Epithelial cell of proximal tubule (primary cell): ENCODE measurements around the gene JUNB. TPM values are rescaled to one million over a fixed set of nuclear protein-coding genes. Genes with fewer than 3 reads are reported as not detected.

Source experiments
- DNase-seq: peaks from one replicate; pipeline ENCODE4 v3.0.0-alpha.2; 2011; ENCODE audit warnings: low read depth
- H3K4me3 ChIP-seq: 2 replicates; pipeline ENCODE4 v1.5.1; 2011; ENCODE audit warnings: low read depth, mild to moderate bottlenecking, low read length
- CTCF ChIP-seq: conservative IDR thresholded peaks from 2 replicates; pipeline ENCODE4 v1.5.1; 2012; ENCODE audit warnings: low read depth, mild to moderate bottlenecking, low read length
- total RNA-seq: library from RNA; depleted of rRNA; stranded (reverse); fragments of >200 nt; gene quantifications from 2 replicates; pipeline ENCODE4 v1.2.3, GENCODE V29; 2015

JUNB gene
- total RNA-seq = 127 and 251 TPM in 2 replicates

DNA sequence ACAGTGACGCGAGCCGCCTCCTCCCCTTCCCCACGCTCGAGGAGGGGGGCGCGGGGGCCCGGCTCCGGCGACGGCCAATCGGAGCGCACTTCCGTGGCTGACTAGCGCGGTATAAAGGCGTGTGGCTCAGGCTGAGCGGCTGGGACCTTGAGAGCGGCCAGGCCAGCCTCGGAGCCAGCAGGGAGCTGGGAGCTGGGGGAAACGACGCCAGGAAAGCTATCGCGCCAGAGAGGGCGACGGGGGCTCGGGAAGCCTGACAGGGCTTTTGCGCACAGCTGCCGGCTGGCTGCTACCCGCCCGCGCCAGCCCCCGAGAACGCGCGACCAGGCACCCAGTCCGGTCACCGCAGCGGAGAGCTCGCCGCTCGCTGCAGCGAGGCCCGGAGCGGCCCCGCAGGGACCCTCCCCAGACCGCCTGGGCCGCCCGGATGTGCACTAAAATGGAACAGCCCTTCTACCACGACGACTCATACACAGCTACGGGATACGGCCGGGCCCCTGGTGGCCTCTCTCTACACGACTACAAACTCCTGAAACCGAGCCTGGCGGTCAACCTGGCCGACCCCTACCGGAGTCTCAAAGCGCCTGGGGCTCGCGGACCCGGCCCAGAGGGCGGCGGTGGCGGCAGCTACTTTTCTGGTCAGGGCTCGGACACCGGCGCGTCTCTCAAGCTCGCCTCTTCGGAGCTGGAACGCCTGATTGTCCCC is at the start of gene JUNB:
JUNB (plus strand) TSS at position 142 of the 706 bp plus-strand sequence; CDS start at position 428, 286 bp downstream.
- TF ChIP-seq CTCF = no peak

DNA sequence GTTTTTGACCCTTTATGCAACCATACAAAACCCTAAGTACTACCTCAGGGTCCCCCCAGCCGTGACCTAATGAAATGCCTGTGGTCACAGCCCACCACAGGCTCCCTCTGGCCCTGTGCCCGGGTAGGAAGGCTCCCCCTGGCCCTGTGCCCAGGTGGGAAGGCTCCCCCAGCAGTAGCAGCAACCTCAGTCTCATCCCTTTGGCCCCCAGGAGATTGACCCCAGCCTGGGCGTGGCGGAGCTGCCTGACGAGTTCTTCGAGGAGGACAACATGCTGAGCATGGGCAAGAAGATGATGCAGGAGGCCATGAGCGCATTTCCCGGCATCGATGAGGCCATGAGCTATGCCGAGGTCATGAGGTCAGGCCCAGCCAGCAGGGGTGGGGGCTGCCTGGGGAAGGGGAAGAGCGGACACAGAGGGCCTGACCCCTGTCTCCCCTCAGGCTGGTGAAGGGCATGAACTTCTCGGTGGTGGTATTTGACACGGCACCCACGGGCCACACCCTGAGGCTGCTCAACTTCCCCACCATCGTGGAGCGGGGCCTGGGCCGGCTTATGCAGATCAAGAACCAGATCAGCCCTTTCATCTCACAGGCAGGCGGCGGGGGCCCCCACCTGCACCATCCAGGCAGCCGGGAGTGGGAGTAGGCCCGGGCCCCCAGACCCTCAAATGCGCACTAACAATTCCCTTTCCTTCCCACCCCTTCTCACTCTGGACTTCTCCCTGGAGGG is 46.0 kb upstream of the JUNB start:
- DNase-seq = no peak
- H3K4me3 ChIP-seq = no peak overlapping the region
- TF ChIP-seq CTCF = no peak

More for the DNA sequence above, at the start of gene JUNB:
- no peak for DNase-seq
- H3K4me3 ChIP-seq = peak within 1 kb of the TSS; percentile 96

DNA sequence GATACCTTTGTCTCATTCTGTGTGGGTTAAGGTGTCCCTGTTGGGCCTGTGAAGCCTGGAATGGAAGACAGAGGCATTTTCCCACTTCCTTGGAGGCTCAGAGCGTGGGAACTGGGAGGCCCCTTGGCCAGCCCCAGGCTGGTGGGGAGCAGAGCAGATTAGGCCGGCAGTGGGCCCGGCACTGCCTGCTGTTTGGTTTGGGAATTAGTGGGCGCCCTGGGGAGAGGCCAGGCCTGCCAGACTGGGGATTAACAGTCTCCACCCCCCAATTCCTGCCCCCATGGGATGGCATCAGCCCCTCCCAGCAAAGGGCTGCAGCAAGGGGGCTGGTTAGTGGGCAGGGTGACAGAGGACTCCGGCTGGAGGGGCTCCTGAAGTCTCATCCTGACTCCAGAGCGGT is 42.8 kb upstream of the JUNB start:
- no peak overlapping the region for H3K4me3 ChIP-seq
- DNase-seq = no peak
- TF ChIP-seq CTCF = no peak

GRCh38 chr19:12749938-12750521 is 41.3 kb upstream of the JUNB start:
- no peak for DNase-seq
- TF ChIP-seq CTCF = no peak

GRCh38 chr19:12750851-12751250 is 40.4 kb upstream of the JUNB start:
- no peak for TF ChIP-seq CTCF
- H3K4me3 ChIP-seq = no peak overlapping the region
- no peak for DNase-seq

More at GRCh38 chr19:12749938-12750521, 41.3 kb upstream of the JUNB start:
- H3K4me3 ChIP-seq = peak overlapping the region; percentile 16

GRCh38 chr19:12751635-12752034 is 39.7 kb upstream of the JUNB start, which contains the start of gene BEST2:
BEST2 (plus strand) TSS chr19:12751791; CDS start chr19:12752593, 802 bp downstream.
- TF ChIP-seq CTCF = no peak
- no peak for DNase-seq
- no peak within 1 kb of the TSS for H3K4me3 ChIP-seq
